H1 (cell line): ENCODE data around the gene TAF1D. TPM values are rescaled to one million over a fixed set of nuclear protein-coding genes. Genes with fewer than 3 reads are reported as not detected.

Source experiments
- CTCF ChIA-PET: fragments of 300-600 bp; sonication (Branson Sonifier 250); formaldehyde crosslinking; loops from one replicate; lab custom pipeline; 2021; ENCODE audit not compliant: partially characterized antibody; lab: Charles Lee
- POLR2A ChIA-PET: fragments of 300-600 bp; sonication (Branson Sonifier 250); formaldehyde crosslinking; loops from one replicate; lab custom pipeline; 2021; ENCODE audit warnings: inconsistent platforms; ENCODE audit not compliant: partially characterized antibody; lab: Charles Lee
- DNase-seq, 2 experiments: peaks; one replicate each; pipeline versions ENCODE4 v3.0.0 to v3.0.0-alpha.2; 2010 to 2022; ENCODE audit warnings: low spot score in 2 of 2, low read depth in 1 of 2, mixed read lengths in 1 of 2
- FAIRE-seq: peaks from 2 replicates; lab custom pipeline; 2011; peaks lifted over from hg19 to GRCh38; lab: Jason Lieb, UNC
- H2AFZ ChIP-seq: 2 replicates; pipeline ENCODE4 v1.8.1; 2012; ENCODE audit warnings: low read length, inconsistent platforms
- H2AK5ac ChIP-seq: 2 replicates; pipeline ENCODE4 v1.6.1; 2013; ENCODE audit warnings: low read depth, low read length
- H2BK120ac ChIP-seq: replicated peaks from 2 replicates; pipeline ENCODE3; 2013; ENCODE audit warnings: low read depth, low read length, inconsistent platforms
- H2BK12ac ChIP-seq: 2 replicates; pipeline ENCODE4 v1.6.1; 2013; ENCODE audit warnings: low read depth, low read length
- H2BK15ac ChIP-seq: 2 replicates; pipeline ENCODE4 v1.6.1; 2013; ENCODE audit warnings: low read length
- H2BK20ac ChIP-seq: 2 replicates; pipeline ENCODE4 v1.6.1; 2013; ENCODE audit warnings: low read length
- H2BK5ac ChIP-seq: 2 replicates; pipeline ENCODE4 v1.6.1; 2013; ENCODE audit warnings: low read depth, low read length
- H3K14ac ChIP-seq: 2 replicates; pipeline ENCODE4 v1.6.1; 2013; ENCODE audit warnings: inconsistent platforms; ENCODE audit not compliant: insufficient read length
- H3K18ac ChIP-seq: 2 replicates; pipeline ENCODE4 v1.6.1; 2013; ENCODE audit warnings: low read length; ENCODE audit errors: extremely low read depth
- H3K23ac ChIP-seq: 2 replicates; pipeline ENCODE4 v1.6.1; 2013; ENCODE audit warnings: inconsistent platforms; ENCODE audit not compliant: insufficient read length
- H3K23me2 ChIP-seq: 2 replicates; pipeline ENCODE4 v1.6.1; 2013; ENCODE audit warnings: low read depth, low read length
- H3K27ac ChIP-seq: 2 replicates; pipeline ENCODE4 v1.6.1; 2011; ENCODE audit warnings: low read depth, low read length, inconsistent platforms
- H3K27me3 ChIP-seq, 4 experiments: replicated peaks in 1 of 4; 1 replicate in 1 of 4; 2 replicates in 3 of 4; pipeline versions ENCODE4 v1.6.1 to v1.8.1; 2011 to 2013; ENCODE audit warnings: low read length in 3 of 4, mild to moderate bottlenecking in 3 of 4, inconsistent platforms in 2 of 4, mixed read lengths in 2 of 4, moderate library complexity in 1 of 4; ENCODE audit not compliant: control insufficient read depth in 3 of 4, insufficient read depth in 3 of 4; ENCODE audit errors: extremely low read depth in 1 of 4
- H3K36me3 ChIP-seq, 4 experiments: 2 replicates each; pipeline versions ENCODE4 v1.6.1 to v1.8.1; 2011 to 2013; ENCODE audit warnings: mild to moderate bottlenecking in 4 of 4, low read length in 3 of 4, moderate library complexity in 2 of 4, control low read depth in 1 of 4, inconsistent platforms in 1 of 4; ENCODE audit not compliant: insufficient read depth in 4 of 4, control insufficient read depth in 2 of 4
- H3K4ac ChIP-seq: replicated peaks from 2 replicates; pipeline ENCODE3; 2013; ENCODE audit warnings: low read length, low read depth, mixed read lengths, inconsistent platforms; ENCODE audit not compliant: insufficient read length
- H3K4me1 ChIP-seq, 4 experiments: replicated peaks in 1 of 4; 1 replicate in 1 of 4; 2 replicates in 3 of 4; pipeline versions ENCODE4 v1.6.1 to v1.8.1; 2011 to 2013; ENCODE audit warnings: low read length in 3 of 4, inconsistent platforms in 2 of 4, mixed read lengths in 1 of 4; ENCODE audit not compliant: insufficient read depth in 4 of 4, control insufficient read depth in 3 of 4
- H3K4me2 ChIP-seq, 2 experiments: 2 replicates each; pipeline versions ENCODE4 v1.6.1 to v1.8.1; 2011 to 2013; ENCODE audit warnings: low read depth in 2 of 2, low read length in 2 of 2, control low read depth in 1 of 2, inconsistent platforms in 1 of 2, mild to moderate bottlenecking in 1 of 2; ENCODE audit not compliant: insufficient read depth in 1 of 2
- H3K4me3 ChIP-seq, 4 experiments: fragments of 200-600, 300-600 bp in 1 of 4; sonication (generic), shearing (Covaris generic), sonication (Bioruptor Twin) in 1 of 4; 2 replicates each; pipeline versions ENCODE4 v1.5.1 to v1.8.1; 2011 to 2016; ENCODE audit warnings: low read length in 4 of 4, low read depth in 3 of 4, control low read depth in 2 of 4, inconsistent platforms in 2 of 4, mild to moderate bottlenecking in 2 of 4, mixed read lengths in 1 of 4, moderate library complexity in 1 of 4; ENCODE audit not compliant: insufficient read depth in 2 of 4; ENCODE audit errors: extremely low read depth in 1 of 4
- H3K56ac ChIP-seq: replicated peaks from 2 replicates; pipeline ENCODE3; 2013; ENCODE audit warnings: low read depth, mild to moderate bottlenecking, mixed read lengths, low read length, inconsistent platforms; ENCODE audit not compliant: insufficient read length
- H3K79me1 ChIP-seq: 2 replicates; pipeline ENCODE4 v1.6.1; 2013; ENCODE audit warnings: low read depth, low read length, control low read depth
- H3K79me2 ChIP-seq, 2 experiments: 2 replicates each; pipeline versions ENCODE4 v1.6.1 to v1.8.1; 2012 to 2013; ENCODE audit warnings: low read length in 2 of 2, mild to moderate bottlenecking in 2 of 2, inconsistent platforms in 1 of 2; ENCODE audit not compliant: insufficient read depth in 2 of 2, control insufficient read depth in 1 of 2
- H3K9ac ChIP-seq, 4 experiments: replicated peaks in 1 of 4; 1 replicate in 1 of 4; 2 replicates in 3 of 4; pipeline versions ENCODE4 v1.6.1 to v1.8.1; 2011 to 2013; ENCODE audit warnings: low read depth in 3 of 4, low read length in 3 of 4, control low read depth in 2 of 4, mild to moderate bottlenecking in 2 of 4, moderate library complexity in 2 of 4, inconsistent platforms in 1 of 4; ENCODE audit errors: extremely low read depth in 1 of 4
- H3K9me3 ChIP-seq, 2 experiments: 2 replicates each; pipeline versions ENCODE4 v1.6.1 to v1.8.1; 2012 to 2013; ENCODE audit warnings: mild to moderate bottlenecking in 2 of 2, moderate library complexity in 2 of 2, control low read depth in 1 of 2, inconsistent platforms in 1 of 2, low read depth in 1 of 2, low read length in 1 of 2, mixed read lengths in 1 of 2; ENCODE audit not compliant: insufficient read depth in 2 of 2
- H4K20me1 ChIP-seq, 2 experiments: replicated peaks in 1 of 2; 2 replicates each; pipeline versions ENCODE3 to v1.8.1; 2011 to 2013; ENCODE audit warnings: inconsistent platforms in 2 of 2, low read length in 2 of 2, mild to moderate bottlenecking in 1 of 2; ENCODE audit not compliant: insufficient read depth in 2 of 2, control insufficient read depth in 1 of 2
- H4K5ac ChIP-seq: 2 replicates; pipeline ENCODE4 v1.6.1; 2013; ENCODE audit warnings: low read length, low read depth, mixed read lengths, inconsistent platforms; ENCODE audit not compliant: insufficient read length
- H4K8ac ChIP-seq: 2 replicates; pipeline ENCODE4 v1.8.0; 2013; ENCODE audit warnings: mild to moderate bottlenecking, moderate library complexity, low read length, inconsistent platforms; ENCODE audit not compliant: insufficient read depth; ENCODE audit errors: extremely low read depth
- H4K91ac ChIP-seq: replicated peaks from 2 replicates; pipeline ENCODE3; 2013; ENCODE audit warnings: low read length, mixed read lengths, inconsistent platforms; ENCODE audit not compliant: insufficient read length
- ATF3 ChIP-seq: IDR thresholded peaks from 2 replicates; pipeline ENCODE4 v1.6.1; 2011; ENCODE audit warnings: low read depth, mild to moderate bottlenecking, low read length; ENCODE audit not compliant: insufficient read depth
- BACH1 ChIP-seq: IDR thresholded peaks from 2 replicates; pipeline ENCODE4 v1.6.1; 2012; ENCODE audit warnings: low read length, improper control_type of control experiment
- CBX5 ChIP-seq: fragments of 300-800, 300-1000 bp; sonication (generic); IDR thresholded peaks from 2 replicates; pipeline ENCODE4 v1.7.1; 2016; ENCODE audit warnings: antibody characterized with exemption, low read length, low read depth
- CHD1 ChIP-seq: IDR thresholded peaks from 2 replicates; pipeline ENCODE4 v1.6.1; 2012; ENCODE audit warnings: low read depth, low read length, improper control_type of control experiment
- CREB1 ChIP-seq: IDR thresholded peaks from 2 replicates; pipeline ENCODE4 v1.6.1; 2012; ENCODE audit warnings: inconsistent platforms
- EGR1 ChIP-seq: IDR thresholded peaks from 2 replicates; pipeline ENCODE4 v1.6.1; 2011; ENCODE audit warnings: low read depth, low read length, borderline replicate concordance
- GABPA ChIP-seq: IDR thresholded peaks from 2 replicates; pipeline ENCODE4 v1.6.1; 2011; ENCODE audit warnings: mild to moderate bottlenecking, low read length, moderate library complexity, borderline replicate concordance; ENCODE audit not compliant: insufficient read depth
- GTF2F1 ChIP-seq: IDR thresholded peaks from 2 replicates; pipeline ENCODE4 v1.6.1; 2012; ENCODE audit warnings: low read depth, low read length, improper control_type of control experiment, borderline replicate concordance
- JUN ChIP-seq: IDR thresholded peaks from 2 replicates; pipeline ENCODE4 v1.6.1; 2011; ENCODE audit warnings: low read depth, mild to moderate bottlenecking, improper control_type of control experiment, low read length
- KDM5A ChIP-seq: fragments of 200-600 bp; IDR thresholded peaks from 2 replicates; pipeline ENCODE4 v1.7.1; 2012; ENCODE audit warnings: mild to moderate bottlenecking, low read length, inconsistent platforms, mixed read lengths
- MAFK ChIP-seq: IDR thresholded peaks from 2 replicates; pipeline ENCODE4 v1.6.1; 2012; ENCODE audit warnings: low read depth, mild to moderate bottlenecking, improper control_type of control experiment, low read length
- POLR2AphosphoS5 ChIP-seq: IDR thresholded peaks from 2 replicates; pipeline ENCODE4 v1.6.1; 2011; ENCODE audit warnings: low read depth, low read length
- TAF1 ChIP-seq: IDR thresholded peaks from 2 replicates; pipeline ENCODE4 v1.6.1; 2011; ENCODE audit warnings: mild to moderate bottlenecking, low read depth, low read length
- TAF7 ChIP-seq: optimal IDR thresholded peaks from 2 replicates; pipeline ENCODE3; 2011; ENCODE audit warnings: low read depth, mild to moderate bottlenecking, inconsistent platforms, low read length, moderate library complexity, borderline replicate concordance
- TCF12 ChIP-seq: IDR thresholded peaks from 2 replicates; pipeline ENCODE4 v1.6.1; 2011; ENCODE audit warnings: low read depth, mild to moderate bottlenecking, low read length
- WGBS, 2 experiments: shearing (Covaris generic) in 1 of 2; methylation state at CpG; one replicate each; pipeline versions ENCODE4 v1.1.6 to v1.1.7; 2013 to 2015; ENCODE audit warnings: low lambda C conversion rate in 2 of 2, mixed read lengths in 2 of 2, inconsistent platforms in 1 of 2, low coverage in 1 of 2, missing lambda C conversion rate in 1 of 2; ENCODE audit not compliant: insufficient replicate concordance in 2 of 2, insufficient coverage in 1 of 2, insufficient read length in 1 of 2; ENCODE audit errors: extremely low coverage in 1 of 2, missing lambda C conversion rate in 1 of 2; 5-methylcytosine and 5-hydroxymethylcytosine counted together
- polyA plus RNA-seq, 7 experiments: library from polyadenylated mRNA; depleted of rRNA in 3 of 7; stranded (reverse) in 5 of 7; unstranded in 2 of 7; fragments of >200 nt in 5 of 7; fragments of 200-250 nt in 2 of 7; gene quantifications; 1 replicate in 5 of 7; 2 replicates in 1 of 7; 4 replicates in 1 of 7; pipeline versions ENCODE4 v1.2.1 to v1.2.3, GENCODE V29; 2011 to 2013; ENCODE audit warnings: missing spikeins in 2 of 7, mixed read lengths in 2 of 7
- total RNA-seq: library from RNA; stranded (reverse); fragmentation: NEBNext Ultra II Directional; extraction: Animal tissue kit (Norgen Biotek cat#: 25700); gene quantifications from 2 replicates; pipeline ENCODE4 v1.2.1, GENCODE V29; 2021

Gene TAF1D
- total and polyA plus RNA-seq, 2 of the 8 experiments (the other 6 are each of a cell fraction or from before 2014, with no cell fraction given) = 64.7 to 212 TPM

DNA sequence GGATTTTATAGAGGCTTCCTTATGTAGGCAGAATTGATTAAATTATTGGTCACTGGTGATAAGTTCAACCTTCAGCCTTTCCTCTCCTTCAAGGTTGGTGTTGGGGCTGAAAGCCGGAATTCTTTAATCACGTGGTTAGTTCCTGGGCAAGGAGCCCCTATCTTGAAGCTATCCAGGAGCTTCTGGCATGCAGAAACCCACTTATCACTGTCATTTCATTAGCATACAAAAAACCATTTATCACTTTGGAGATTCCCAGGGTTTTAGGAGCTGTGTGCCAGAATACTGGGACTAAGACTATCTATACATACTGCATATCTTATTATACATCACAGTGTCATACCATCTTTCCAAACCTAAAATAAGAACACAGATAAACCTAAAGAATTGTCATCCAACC lies 24.3 kb upstream of the TAF1D start:
- Histone ChIP-seq H4K20me1 (no peaks in the 10 kb centered on the region), H3K14ac (no peak overlapping the region), H3K79me2 (no peaks in the 10 kb centered on the region), H3K23me2 (peaks cover under 1% of the 10 kb centered on the region; the same call in 1 of the 2 replicates), H3K18ac (no peak overlapping the region), H2BK120ac (no peak overlapping the region), H2BK12ac (no peak overlapping the region), H2AK5ac (no peak overlapping the region), H3K4me3 (no peak overlapping the region), H3K79me1 (no peaks in the 10 kb centered on the region), H3K9ac (no peak overlapping the region), H2AFZ (no peak overlapping the region), H3K27ac (no peak overlapping the region), H3K36me3 (peaks cover 0 to 21% (median 10%) of the 10 kb centered on the region in 4 experiments; a peak in 4 of 8 replicates), H3K4ac (no peak overlapping the region), H3K9me3 (0 out of 4 replicates have a peak, but pooled peaks cover 0 to 3% of the 10 kb centered on the region in 2 experiments), H3K56ac (no peak overlapping the region), H2BK5ac (no peak overlapping the region), H2BK15ac (no peak overlapping the region), H4K8ac (no peak overlapping the region), H3K4me2 (no peak overlapping the region), H4K5ac (no peak overlapping the region), H2BK20ac (no peak overlapping the region), H3K23ac (no peak overlapping the region), H3K27me3 (no peaks in the 10 kb centered on the region), H3K4me1 (no peaks in the 10 kb centered on the region), H4K91ac (no peak overlapping the region)
- WGBS, 2 experiments = 85% methylated on average over 2 of the region's 2 CpGs; no CpG with 5 or more reads in 1 of the 2 experiments
- ChIA-PET CTCF (interaction anchor here (1.2 to 2.2 kb wide), 2 partner anchors 9 to 62 kb away, joined by 3 to 13 read pairs; no protein-coding TSS in a partner anchor), POLR2A (interaction anchor here (1.5 to 5.0 kb wide), 4 partner anchors 8 to 25 kb away, joined by 5 to 41 read pairs (median 8); partner anchors contain the start of genes C11orf54, MED17 and TAF1D)
- FAIRE-seq (no peak), DNase-seq (no peak)
- no peak for TF ChIP-seq MAFK
- TF ChIP-seq GTF2F1 = no peak
- no peak for TF ChIP-seq TAF7
- no peak for TF ChIP-seq CHD1
- TF ChIP-seq BACH1 = no peak
- no peak for TF ChIP-seq JUN
- TF ChIP-seq TCF12 = no peak
- TF ChIP-seq KDM5A = no peak
- TF ChIP-seq POLR2AphosphoS5 = no peak
- TF ChIP-seq ATF3 = no peak
- TF ChIP-seq CBX5 = no peak
- no peak for TF ChIP-seq EGR1
- TF ChIP-seq TAF1 = no peak
- TF ChIP-seq GABPA = no peak
- TF ChIP-seq CREB1 = no peak
